Measurements from ENCODE around the gene CHCHD2.

GRCh38 chr7:56062382-56062781 lies 43.9 kb downstream of the CHCHD2 start:
- TF ChIP-seq, protein P1, sequence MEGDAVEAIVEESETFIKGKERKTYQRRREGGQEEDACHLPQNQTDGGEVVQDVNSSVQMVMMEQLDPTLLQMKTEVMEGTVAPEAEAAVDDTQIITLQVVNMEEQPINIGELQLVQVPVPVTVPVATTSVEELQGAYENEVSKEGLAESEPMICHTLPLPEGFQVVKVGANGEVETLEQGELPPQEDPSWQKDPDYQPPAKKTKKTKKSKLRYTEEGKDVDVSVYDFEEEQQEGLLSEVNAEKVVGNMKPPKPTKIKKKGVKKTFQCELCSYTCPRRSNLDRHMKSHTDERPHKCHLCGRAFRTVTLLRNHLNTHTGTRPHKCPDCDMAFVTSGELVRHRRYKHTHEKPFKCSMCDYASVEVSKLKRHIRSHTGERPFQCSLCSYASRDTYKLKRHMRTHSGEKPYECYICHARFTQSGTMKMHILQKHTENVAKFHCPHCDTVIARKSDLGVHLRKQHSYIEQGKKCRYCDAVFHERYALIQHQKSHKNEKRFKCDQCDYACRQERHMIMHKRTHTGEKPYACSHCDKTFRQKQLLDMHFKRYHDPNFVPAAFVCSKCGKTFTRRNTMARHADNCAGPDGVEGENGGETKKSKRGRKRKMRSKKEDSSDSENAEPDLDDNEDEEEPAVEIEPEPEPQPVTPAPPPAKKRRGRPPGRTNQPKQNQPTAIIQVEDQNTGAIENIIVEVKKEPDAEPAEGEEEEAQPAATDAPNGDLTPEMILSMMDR (IDR thresholded peaks at IDR 0.05; ENCODE audit: borderline replicate concordance, extremely low read depth, low read length, poor library complexity, severe bottlenecking) = no peak
- TF ChIP-seq EZH2 (IDR thresholded peaks at IDR 0.05; ENCODE audit: borderline replicate concordance, low read depth, low read length, severe bottlenecking) = no peak

Data from DND-41 (cell line).